Lung (tissue), 12 donors: ENCODE measurements around the gene BMERB1. TPM values are rescaled to one million over a fixed set of nuclear protein-coding genes. Genes with fewer than 3 reads are reported as not detected.

Source experiments
- ATAC-seq: fragments of 200-7000 bp; cut with Tn5 transposase; one replicate; pipeline ENCODE4 v1.9.1; 2020; ENCODE audit warnings: moderate number of reproducible peaks; ENCODE audit not compliant: insufficient read depth, low FRiP score
- DNase-seq, 3 donors: peaks; one replicate each; pipeline ENCODE4 v3.0.0-alpha.2; 2013 to 2017
- H3K27ac ChIP-seq, 2 donors: one replicate each; pipeline ENCODE4 v1.5.1; 2013; ENCODE audit warnings: mild to moderate bottlenecking in 2 of 2, moderate library complexity in 2 of 2, control low read depth in 1 of 2, inconsistent platforms in 1 of 2, low read depth in 1 of 2, low read length in 1 of 2
- H3K27me3 ChIP-seq, 3 donors: one replicate each; pipeline ENCODE4 v1.5.1; 2013; ENCODE audit warnings: low read length in 2 of 3; ENCODE audit not compliant: control insufficient read depth in 3 of 3, insufficient read depth in 3 of 3
- H3K36me3 ChIP-seq, 4 donors: one replicate each; pipeline ENCODE4 v1.5.1; 2013; ENCODE audit warnings: low read length in 4 of 4, mild to moderate bottlenecking in 1 of 4, moderate library complexity in 1 of 4; ENCODE audit not compliant: control insufficient read depth in 4 of 4, insufficient read depth in 4 of 4
- H3K4me1 ChIP-seq, 5 donors: one replicate each; pipeline ENCODE4 v1.5.1; 2013; ENCODE audit warnings: low read length in 5 of 5, mild to moderate bottlenecking in 2 of 5, moderate library complexity in 1 of 5; ENCODE audit not compliant: control insufficient read depth in 5 of 5, insufficient read depth in 5 of 5
- H3K4me3 ChIP-seq: one replicate; pipeline ENCODE4 v1.5.1; 2013; ENCODE audit warnings: mild to moderate bottlenecking, control low read depth, moderate library complexity
- H3K9ac ChIP-seq, 2 donors: one replicate each; pipeline ENCODE4 v1.5.1; 2013; ENCODE audit warnings: low read length in 2 of 2, control low read depth in 1 of 2; ENCODE audit not compliant: insufficient read depth in 1 of 2
- H3K9me3 ChIP-seq, 4 donors: one replicate each; pipeline ENCODE4 v1.5.1; 2013; ENCODE audit warnings: low read length in 3 of 4, mild to moderate bottlenecking in 1 of 4, moderate library complexity in 1 of 4; ENCODE audit not compliant: control insufficient read depth in 4 of 4, insufficient read depth in 3 of 4
- CTCF ChIP-seq: IDR thresholded peaks from 2 replicates; pipeline ENCODE4 v1.5.1; 2012; ENCODE audit warnings: mild to moderate bottlenecking; ENCODE audit errors: control extremely low read depth, extremely low read depth
- WGBS, 2 donors: extraction: QIAGEN DNeasy Blood & Tissue Kit; methylation state at CpG; one replicate each; pipeline ENCODE4 v1.1.7; 2013; 5-methylcytosine and 5-hydroxymethylcytosine counted together
- polyA plus RNA-seq, 2 donors: library from polyadenylated mRNA; stranded (reverse); fragments of 200-250 nt; gene quantifications; one replicate each; pipeline ENCODE4 v1.2.1, GENCODE V29; 2013
- total RNA-seq, 2 donors: library from RNA; depleted of rRNA in 1 of 2; stranded (reverse); fragments of >200 nt in 1 of 2; gene quantifications; one replicate each; pipeline ENCODE4 v1.2.1, GENCODE V29; 2014 to 2021
- donor health status: control.
- donor health status: control.
- donor health status: Bipolar disorder and iron deficiency.
- donor health status: healthy.
- donor health status: DM: yes; HTN: yes; CAD: no.

The BMERB1 gene
- total and polyA plus RNA-seq, 4 donors: 5.6 to 17.5 (median 7.9) TPM

- Histone ChIP-seq H3K9ac (no peak overlapping the region), H3K4me1 (peaks cover 0 to 4% (median 0%) of the 10 kb centered on the region in 5 donors), H3K27ac (no peak overlapping the region), H3K36me3 (peaks cover 40 to 53% (median 48%) of the 10 kb centered on the region in 4 donors), H3K27me3 (no peaks in the 10 kb centered on the region), H3K9me3 (no peaks in the 10 kb centered on the region), H3K4me3 (no peak overlapping the region)
- ATAC-seq (no peak), DNase-seq (no peak)
- WGBS, 2 donors: 90 to 91% methylated on average over 11 of the region's 11 CpGs
- no peak for TF ChIP-seq CTCF
Observed at GRCh38 chr16:15616475-15617165, 182.2 kb downstream of the BMERB1 start.

GRCh38 chr16:15617901-15618300 is 183.5 kb downstream of the BMERB1 start:
- Histone ChIP-seq H3K27ac (no peak overlapping the region), H3K4me3 (no peak overlapping the region), H3K9ac (no peak overlapping the region), H3K4me1 (peaks cover 0 to 4% (median 0%) of the 10 kb centered on the region in 5 donors), H3K27me3 (no peaks in the 10 kb centered on the region), H3K36me3 (peaks cover 36 to 52% (median 42%) of the 10 kb centered on the region in 4 donors), H3K9me3 (no peaks in the 10 kb centered on the region)
- WGBS, 2 donors: 96 to 98% methylated on average over 4 of the region's 4 CpGs
- DNase-seq: no peak
- ATAC-seq: no peak
- TF ChIP-seq CTCF: no peak

- no peaks in the 10 kb centered on the region for H3K9me3 ChIP-seq
- H3K36me3 ChIP-seq: peaks cover 37 to 51% (median 41%) of the 10 kb centered on the region in 4 donors
- DNase-seq: no peak
- H3K4me1 ChIP-seq: peaks cover 0 to 4% (median 0%) of the 10 kb centered on the region in 5 donors
- 85 to 99% methylated on average over 4 of the region's 4 CpGs for WGBS, 2 donors
- ATAC-seq: no peak
- no peak overlapping the region for H3K27ac ChIP-seq
- H3K9ac ChIP-seq: no peak overlapping the region
- no peak overlapping the region for H3K4me3 ChIP-seq
- no peak for TF ChIP-seq CTCF
- H3K27me3 ChIP-seq: no peaks in the 10 kb centered on the region
Observed at GRCh38 chr16:15618392-15618791, 184.0 kb downstream of the BMERB1 start.
